Pancreas (tissue), 10 donors: ENCODE results near the gene PFKFB1. TPM values are rescaled to one million over a fixed set of nuclear protein-coding genes. Genes with fewer than 3 reads are reported as not detected.

Experiments
- ATAC-seq, 4 donors: fragments of 200-7000 bp; cut with Tn5 transposase; one replicate each; pipeline versions ENCODE4 v1.8.0 to v1.9.1; 2020; ENCODE audit warnings: mild to moderate bottlenecking in 4 of 4, moderate library complexity in 4 of 4
- DNase-seq, 6 donors: peaks; one replicate each; pipeline ENCODE4 v3.0.0-alpha.2; 2020
- FAIRE-seq: peaks from 2 replicates; lab custom pipeline; 2012; peaks lifted over from hg19 to GRCh38; lab: Jason Lieb, UNC
- H3K27ac ChIP-seq, 4 donors: fragments of 200-600 bp; sonication (generic); 1 replicate in 3 of 4; 2 replicates in 1 of 4; pipeline versions ENCODE4 v1.5.0 to v1.8.0; 2020
- H3K27me3 ChIP-seq, 4 donors: fragments of 200-600 bp; one replicate each; pipeline ENCODE4 v1.8.0; 2021
- H3K36me3 ChIP-seq, 3 donors: fragments of 200-600 bp; sonication (generic) in 1 of 3; one replicate each; pipeline versions ENCODE4 v1.5.0 to v1.8.0; 2020 to 2021
- H3K4me1 ChIP-seq, 3 donors: fragments of 200-600 bp; one replicate each; pipeline ENCODE4 v1.8.0; 2021
- H3K4me3 ChIP-seq, 4 donors: fragments of 200-600 bp; sonication (generic) in 2 of 4; one replicate each; pipeline versions ENCODE4 v1.5.0 to v1.8.0; 2020 to 2021
- H3K9me3 ChIP-seq, 4 donors: fragments of 200-600 bp; one replicate each; pipeline ENCODE4 v1.8.0; 2021
- WGBS, 2 donors: extraction: QIAGEN DNeasy Blood & Tissue Kit; methylation state at CpG; one replicate each; pipeline ENCODE4 v1.1.7; 2013; 5-methylcytosine and 5-hydroxymethylcytosine counted together
- intact Hi-C, 3 donors: fragments of 100-400 bp; cut with DNase I; formaldehyde crosslinking; loops; one replicate each; pipeline versions ENCODE4 v1.11.1 to v1.14.2; 2022
- polyA plus RNA-seq, 2 donors: library from polyadenylated mRNA; stranded (reverse); fragments of 200-250 nt; gene quantifications; one replicate each; pipeline ENCODE4 v1.2.3, GENCODE V29; 2013
- total RNA-seq, 6 donors: library from RNA; stranded (reverse); fragmentation: NEBNext Ultra II Directional in 4 of 6; extraction: Animal tissue kit (Norgen Biotek cat#: 25700) in 4 of 6; gene quantifications; one replicate each; pipeline versions ENCODE4 v1.2.1 to v1.2.4, GENCODE V29; 2021 to 2023
- TF ChIP-seq, protein P1 (sequence below), 4 donors: fragments of 200-600 bp; sonication (generic) in 3 of 4; IDR thresholded peaks; one replicate each; pipeline versions ENCODE4 v1.5.0 to v1.8.0; 2021; ENCODE audit warnings: antibody characterized with exemption in 4 of 4
- donor health status: healthy with polysubstance abuse.
- donor health status: DM: no; HTN: no; CAD: no; lungs with moderate emphysema.
- donor health status: DM: no; HTN: no; CAD: no.
- donor health status: control.
- donor health status: control.
- donor health status: Bipolar disorder and iron deficiency.
- donor health status: DM: yes; HTN: yes; CAD: no.
- donor health status: DM: no; HTN: no; CAD: no.
- donor health status: DM: no; HTN: no; CAD: no.
- donor health status: DM: yes; HTN: yes; CAD: no.

PFKFB1 gene
- total and polyA plus RNA-seq, 8 donors = 0.22 to 3.7 (median 0.93) TPM

GRCh38 chrX:55006827-55007621 is 13.0 kb upstream of the PFKFB1 start:
- intact Hi-C loops = no loop called here
- H3K27me3 ChIP-seq = no peaks in the 10 kb centered on the region
- H3K36me3 ChIP-seq = no peaks in the 10 kb centered on the region
- TF ChIP-seq, protein P1, sequence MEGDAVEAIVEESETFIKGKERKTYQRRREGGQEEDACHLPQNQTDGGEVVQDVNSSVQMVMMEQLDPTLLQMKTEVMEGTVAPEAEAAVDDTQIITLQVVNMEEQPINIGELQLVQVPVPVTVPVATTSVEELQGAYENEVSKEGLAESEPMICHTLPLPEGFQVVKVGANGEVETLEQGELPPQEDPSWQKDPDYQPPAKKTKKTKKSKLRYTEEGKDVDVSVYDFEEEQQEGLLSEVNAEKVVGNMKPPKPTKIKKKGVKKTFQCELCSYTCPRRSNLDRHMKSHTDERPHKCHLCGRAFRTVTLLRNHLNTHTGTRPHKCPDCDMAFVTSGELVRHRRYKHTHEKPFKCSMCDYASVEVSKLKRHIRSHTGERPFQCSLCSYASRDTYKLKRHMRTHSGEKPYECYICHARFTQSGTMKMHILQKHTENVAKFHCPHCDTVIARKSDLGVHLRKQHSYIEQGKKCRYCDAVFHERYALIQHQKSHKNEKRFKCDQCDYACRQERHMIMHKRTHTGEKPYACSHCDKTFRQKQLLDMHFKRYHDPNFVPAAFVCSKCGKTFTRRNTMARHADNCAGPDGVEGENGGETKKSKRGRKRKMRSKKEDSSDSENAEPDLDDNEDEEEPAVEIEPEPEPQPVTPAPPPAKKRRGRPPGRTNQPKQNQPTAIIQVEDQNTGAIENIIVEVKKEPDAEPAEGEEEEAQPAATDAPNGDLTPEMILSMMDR (IDR thresholded peaks at IDR 0.05) = no peak
- no peaks in the 10 kb centered on the region for H3K9me3 ChIP-seq
- 84 to 96% methylated on average over 18 of the region's 18 CpGs for WGBS, 2 donors
- peak overlapping the region in 3 of 4 donors; percentile 7 to 60 (median 10) for H3K27ac ChIP-seq
- ATAC-seq = no peak
- no peaks in the 10 kb centered on the region for H3K4me1 ChIP-seq
- FAIRE-seq = no peak
- H3K4me3 ChIP-seq = no peak overlapping the region
- DNase-seq = no peak

DNA sequence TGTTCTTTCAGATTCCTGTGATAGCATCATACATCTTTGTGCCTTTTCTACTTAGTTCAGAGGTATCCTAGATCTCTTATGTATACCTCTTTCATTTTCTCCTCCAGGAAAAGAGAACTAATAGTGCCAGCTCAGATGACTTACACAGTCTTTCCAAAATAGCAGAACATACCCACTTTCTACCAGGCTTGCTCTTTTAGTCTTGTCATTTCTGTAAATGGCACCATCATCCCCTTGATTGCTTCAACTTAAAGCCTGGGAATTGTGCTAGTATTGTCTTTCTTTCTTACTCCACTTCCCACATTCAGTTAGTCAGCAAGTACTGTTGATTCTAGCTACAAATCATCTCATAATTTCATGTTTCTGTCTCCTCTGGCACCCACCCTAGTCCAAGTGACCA is 11.3 kb upstream of the PFKFB1 start:
- DNase-seq (no peak), ATAC-seq (no peak), FAIRE-seq (no peak)
- Histone ChIP-seq H3K9me3 (no peaks in the 10 kb centered on the region), H3K4me3 (no peak overlapping the region), H3K4me1 (peaks cover 0 to 4% (median 0%) of the 10 kb centered on the region in 3 donors), H3K27ac (no peak overlapping the region), H3K36me3 (no peaks in the 10 kb centered on the region), H3K27me3 (no peaks in the 10 kb centered on the region)
- intact Hi-C loops = no loop called here
- TF ChIP-seq, protein P1 (IDR thresholded peaks at IDR 0.05) = no peak

GRCh38 chrX:55004231-55004630 is 10.2 kb upstream of the PFKFB1 start:
- TF ChIP-seq, protein P1 (IDR thresholded peaks at IDR 0.05) = no peak
- no peak overlapping the region for H3K4me3 ChIP-seq
- ATAC-seq = no peak
- no peaks in the 10 kb centered on the region for H3K27me3 ChIP-seq
- H3K27ac ChIP-seq = no peak overlapping the region
- intact Hi-C loops = no loop called here
- H3K36me3 ChIP-seq = no peaks in the 10 kb centered on the region
- no peaks in the 10 kb centered on the region for H3K9me3 ChIP-seq
- 76 to 98% methylated on average over 1 of the region's 1 CpG for WGBS, 2 donors
- no peak for DNase-seq
- H3K4me1 ChIP-seq = peaks cover 0 to 4% (median 0%) of the 10 kb centered on the region in 3 donors
- FAIRE-seq = no peak

- ATAC-seq = peak; percentile 94 to 97 (median 96)
- H3K27ac ChIP-seq = peak within 1 kb of the TSS; percentile 68 to 88 (median 85)
- peak within 1 kb of the TSS; percentile 27 to 57 (median 41) for H3K4me3 ChIP-seq
- intact Hi-C loops = no loop called here
- no peaks in the 10 kb centered on the region for H3K27me3 ChIP-seq
- TF ChIP-seq, protein P1 (IDR thresholded peaks at IDR 0.05) = no peak
- no peaks in the 10 kb centered on the region for H3K9me3 ChIP-seq
- peak; percentile 97 for FAIRE-seq
- H3K4me1 ChIP-seq = peaks cover 0 to 4% (median 0%) of the 10 kb centered on the region in 3 donors
- WGBS, 2 donors = 0 to 35% methylated on average over 55 of the region's 55 CpGs
- DNase-seq = peak; percentile 86 to 92 (median 88)
- no peaks in the 10 kb centered on the region for H3K36me3 ChIP-seq
These were observed 6.0 kb upstream of the PFKFB1 start, which contains the start of gene APEX2 for GRCh38 chrX:54999717-55000598. Gene APEX2, plus strand, starts transcription at chrX:55000363. Its CDS starts 60 bp downstream, at chrX:55000423.
